ENCODE data around the gene ALG12. TPM values are rescaled to one million over a fixed set of nuclear protein-coding genes. Genes with fewer than 3 reads are reported as not detected.

ALG12 gene
- total RNA-seq, 2 donors from 2014 or later, result 19.7 to 26.2 TPM

- Mint-ChIP-seq H3K36me3 (ENCODE audit: low read depth) (peaks cover 61% of the 10 kb centered on the region), H3K9me3 (peaks cover 51% of the 10 kb centered on the region), H3K27ac (no peak overlapping the region), H3K4me3 (no peak overlapping the region), H3K27me3 (ENCODE audit: insufficient read depth) (no peaks in the 10 kb centered on the region), H3K4me1 (no peaks in the 10 kb centered on the region)
- DNase-seq, result no peak
- no peaks in the 10 kb centered on the region for H3K27me3 ChIP-seq (ENCODE audit: control insufficient read depth, insufficient read depth, low read length, poor library complexity, severe bottlenecking)
- 81 to 92% methylated on average over 4 to 8 of the region's 8 CpGs for WGBS, 2 experiments (ENCODE audit: insufficient coverage in 1 of 2, insufficient read length in 1 of 2)
- peaks cover 24% of the 10 kb centered on the region for H3K36me3 ChIP-seq (ENCODE audit: control insufficient read depth, insufficient read depth, low read length)
- peak overlapping the region; percentile 2 for H3K4me3 ChIP-seq (ENCODE audit: low read length)
- H3K4me1 ChIP-seq (ENCODE audit: control insufficient read depth, insufficient read depth, low read length), result no peaks in the 10 kb centered on the region
- no peak overlapping the region for H3K27ac ChIP-seq (ENCODE audit: low read depth, low read length)
- TF ChIP-seq CTCF (conservative IDR thresholded peaks at IDR 0.05), result no peak
- H3K9me3 ChIP-seq (ENCODE audit: control insufficient read depth, low read length), result peaks cover 42% of the 10 kb centered on the region
- no peak overlapping the region for H3K9ac ChIP-seq (ENCODE audit: extremely low read depth, low read length, poor library complexity, severe bottlenecking)
Observed at GRCh38 chr22:49866646-49867045, 51.6 kb downstream of the ALG12 start.

GRCh38 chr22:49866134-49866533, 52.1 kb downstream of the ALG12 start:
- Mint-ChIP-seq H3K36me3 (ENCODE audit: low read depth) (peaks cover 61% of the 10 kb centered on the region), H3K27ac (no peak overlapping the region), H3K4me1 (no peaks in the 10 kb centered on the region), H3K4me3 (no peak overlapping the region), H3K9me3 (peaks cover 51% of the 10 kb centered on the region), H3K27me3 (ENCODE audit: insufficient read depth) (no peaks in the 10 kb centered on the region)
- no peak overlapping the region for H3K27ac ChIP-seq (ENCODE audit: low read depth, low read length)
- H3K36me3 ChIP-seq (ENCODE audit: control insufficient read depth, insufficient read depth, low read length), result peaks cover 24% of the 10 kb centered on the region
- H3K4me1 ChIP-seq (ENCODE audit: control insufficient read depth, insufficient read depth, low read length), result no peaks in the 10 kb centered on the region
- no peaks in the 10 kb centered on the region for H3K27me3 ChIP-seq (ENCODE audit: control insufficient read depth, insufficient read depth, low read length, poor library complexity, severe bottlenecking)
- TF ChIP-seq CTCF (conservative IDR thresholded peaks at IDR 0.05), result no peak
- no peak overlapping the region for H3K9ac ChIP-seq (ENCODE audit: extremely low read depth, low read length, poor library complexity, severe bottlenecking)
- peaks cover 42% of the 10 kb centered on the region for H3K9me3 ChIP-seq (ENCODE audit: control insufficient read depth, low read length)
- H3K4me3 ChIP-seq (ENCODE audit: low read length), result peak overlapping the region; percentile 2
- WGBS, 2 experiments (ENCODE audit: insufficient coverage in 1 of 2, insufficient read length in 1 of 2), result 83% methylated on average over 2 of the region's 2 CpGs; no CpG with 5 or more reads in 1 of the 2 experiments
- no peak for DNase-seq

- peaks cover 40% of the 10 kb centered on the region for H3K9me3 ChIP-seq (ENCODE audit: control insufficient read depth, low read length)
- Mint-ChIP-seq H3K9me3 (peaks cover 45% of the 10 kb centered on the region), H3K36me3 (ENCODE audit: low read depth) (peaks cover 57% of the 10 kb centered on the region), H3K4me3 (no peak overlapping the region), H3K27ac (no peak overlapping the region), H3K4me1 (no peaks in the 10 kb centered on the region), H3K27me3 (ENCODE audit: insufficient read depth) (no peaks in the 10 kb centered on the region)
- H3K36me3 ChIP-seq (ENCODE audit: control insufficient read depth, insufficient read depth, low read length), result peaks cover 24% of the 10 kb centered on the region
- no peak for DNase-seq
- no peak overlapping the region for H3K4me3 ChIP-seq (ENCODE audit: low read length)
- H3K9ac ChIP-seq (ENCODE audit: extremely low read depth, low read length, poor library complexity, severe bottlenecking), result no peak overlapping the region
- TF ChIP-seq CTCF (conservative IDR thresholded peaks at IDR 0.05), result no peak
- WGBS, 2 experiments (ENCODE audit: insufficient coverage in 1 of 2, insufficient read length in 1 of 2), result 90% methylated on average over 15 to 17 of the region's 17 CpGs
- H3K27me3 ChIP-seq (ENCODE audit: control insufficient read depth, insufficient read depth, low read length, poor library complexity, severe bottlenecking), result no peaks in the 10 kb centered on the region
- H3K4me1 ChIP-seq (ENCODE audit: control insufficient read depth, insufficient read depth, low read length), result no peaks in the 10 kb centered on the region
- no peak overlapping the region for H3K27ac ChIP-seq (ENCODE audit: low read depth, low read length)
Observed at GRCh38 chr22:49865156-49865555, 53.1 kb downstream of the ALG12 start.

Data from endodermal cell (in vitro differentiated cells).